ENCODE data around the gene ASXL2. TPM values are rescaled to one million over a fixed set of nuclear protein-coding genes. Genes with fewer than 3 reads are reported as not detected.

ASXL2 gene
- total RNA-seq, 1 donor: 22.0 TPM

DNA sequence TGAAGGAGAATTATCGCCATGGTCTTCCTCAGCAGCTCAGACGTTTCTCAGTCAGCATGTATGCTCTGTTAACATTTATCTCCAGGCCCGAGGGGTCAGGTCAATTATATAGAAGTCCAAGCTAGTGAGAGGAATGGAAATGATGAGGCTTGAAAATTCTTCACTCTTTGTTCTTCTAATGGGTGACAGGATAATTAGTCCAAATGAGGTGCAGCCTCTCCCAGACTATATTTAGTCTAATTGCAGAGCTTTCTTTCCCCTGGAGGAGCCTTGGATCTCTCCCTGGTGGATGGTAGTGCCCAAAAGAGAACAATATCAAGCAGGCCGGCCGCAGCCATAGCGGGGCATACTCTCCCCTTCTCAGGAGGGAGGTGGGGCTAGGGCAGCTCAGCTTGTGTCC, 153.5 kb downstream of the ASXL2 start:
- TF ChIP-seq, protein P1, sequence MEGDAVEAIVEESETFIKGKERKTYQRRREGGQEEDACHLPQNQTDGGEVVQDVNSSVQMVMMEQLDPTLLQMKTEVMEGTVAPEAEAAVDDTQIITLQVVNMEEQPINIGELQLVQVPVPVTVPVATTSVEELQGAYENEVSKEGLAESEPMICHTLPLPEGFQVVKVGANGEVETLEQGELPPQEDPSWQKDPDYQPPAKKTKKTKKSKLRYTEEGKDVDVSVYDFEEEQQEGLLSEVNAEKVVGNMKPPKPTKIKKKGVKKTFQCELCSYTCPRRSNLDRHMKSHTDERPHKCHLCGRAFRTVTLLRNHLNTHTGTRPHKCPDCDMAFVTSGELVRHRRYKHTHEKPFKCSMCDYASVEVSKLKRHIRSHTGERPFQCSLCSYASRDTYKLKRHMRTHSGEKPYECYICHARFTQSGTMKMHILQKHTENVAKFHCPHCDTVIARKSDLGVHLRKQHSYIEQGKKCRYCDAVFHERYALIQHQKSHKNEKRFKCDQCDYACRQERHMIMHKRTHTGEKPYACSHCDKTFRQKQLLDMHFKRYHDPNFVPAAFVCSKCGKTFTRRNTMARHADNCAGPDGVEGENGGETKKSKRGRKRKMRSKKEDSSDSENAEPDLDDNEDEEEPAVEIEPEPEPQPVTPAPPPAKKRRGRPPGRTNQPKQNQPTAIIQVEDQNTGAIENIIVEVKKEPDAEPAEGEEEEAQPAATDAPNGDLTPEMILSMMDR (IDR thresholded peaks at IDR 0.05; ENCODE audit: insufficient read depth, low read length): no peak
- H3K4me3 ChIP-seq (ENCODE audit: low read depth, low read length): no peak overlapping the region
- no peak for DNase-seq (ENCODE audit: low read depth)

DNA sequence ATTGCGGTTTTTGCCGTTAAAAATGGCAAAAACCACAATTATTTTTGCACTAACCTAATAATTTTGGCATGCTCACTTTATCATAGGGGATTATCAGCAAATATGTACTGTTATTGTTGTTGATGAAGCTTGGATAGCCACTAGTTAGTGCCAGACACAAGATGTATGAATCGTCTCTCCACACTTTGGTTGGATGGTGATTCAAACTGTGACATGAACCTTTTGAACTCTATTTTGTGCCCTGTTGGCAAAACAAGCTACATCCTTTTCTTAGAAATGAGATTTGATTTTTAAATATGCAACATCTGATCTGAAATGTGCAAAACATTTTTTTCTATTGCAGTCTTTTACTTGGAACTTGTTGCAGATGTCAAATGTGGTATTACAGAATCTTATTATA, 156.1 kb downstream of the ASXL2 start:
- TF ChIP-seq, protein P1 (IDR thresholded peaks at IDR 0.05; ENCODE audit: insufficient read depth, low read length): no peak
- DNase-seq (ENCODE audit: low read depth): no peak

DNA sequence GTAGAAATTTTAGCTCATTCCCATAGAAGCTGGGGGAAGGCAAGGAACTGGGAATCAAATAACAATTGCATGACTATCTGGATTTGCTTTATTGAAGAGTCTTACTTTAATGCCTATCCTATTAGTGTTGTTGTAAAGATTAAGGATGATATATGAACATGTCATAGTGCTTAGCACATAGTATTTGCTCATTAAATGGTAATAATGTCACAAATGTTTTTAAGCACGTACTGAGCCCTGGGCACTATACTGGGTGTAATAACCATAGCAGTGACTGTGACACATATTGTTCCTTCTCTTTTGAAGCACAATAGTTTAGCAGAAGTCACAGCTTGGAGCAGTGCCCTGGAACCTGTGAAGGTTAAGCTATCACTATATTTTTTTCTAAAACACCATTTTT, 157.7 kb downstream of the ASXL2 start:
- TF ChIP-seq, protein P1 (IDR thresholded peaks at IDR 0.05; ENCODE audit: insufficient read depth, low read length): no peak

More for the DNA sequence above, 156.1 kb downstream of the ASXL2 start:
- no peak overlapping the region for H3K4me3 ChIP-seq (ENCODE audit: low read depth, low read length)

DNA sequence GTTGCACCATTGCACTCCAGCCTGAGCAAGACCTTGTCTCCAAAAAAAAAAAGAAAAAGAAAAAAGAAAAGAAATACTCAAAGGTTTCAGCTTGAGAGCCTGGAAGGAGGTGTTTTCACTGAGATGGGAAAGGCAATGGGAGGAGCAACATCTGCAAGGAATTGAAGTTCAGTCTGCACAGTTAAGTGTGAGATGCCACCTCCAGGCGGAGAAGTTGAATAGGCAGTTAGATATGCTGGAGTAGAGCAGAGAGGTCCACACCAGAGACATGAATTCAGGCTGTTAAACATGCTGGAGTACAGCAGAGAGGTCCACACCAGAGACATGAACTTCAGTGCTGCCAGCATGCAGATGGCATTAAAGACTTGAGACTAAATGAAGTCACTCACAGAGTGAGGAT, 163.5 kb downstream of the ASXL2 start:
- TF ChIP-seq, protein P1 (IDR thresholded peaks at IDR 0.05; ENCODE audit: insufficient read depth, low read length): no peak
- DNase-seq (ENCODE audit: low read depth): no peak
- no peak overlapping the region for H3K4me3 ChIP-seq (ENCODE audit: low read depth, low read length)

More for the DNA sequence above, 157.7 kb downstream of the ASXL2 start:
- DNase-seq (ENCODE audit: low read depth): no peak
- H3K4me3 ChIP-seq (ENCODE audit: low read depth, low read length): no peak overlapping the region

DNA sequence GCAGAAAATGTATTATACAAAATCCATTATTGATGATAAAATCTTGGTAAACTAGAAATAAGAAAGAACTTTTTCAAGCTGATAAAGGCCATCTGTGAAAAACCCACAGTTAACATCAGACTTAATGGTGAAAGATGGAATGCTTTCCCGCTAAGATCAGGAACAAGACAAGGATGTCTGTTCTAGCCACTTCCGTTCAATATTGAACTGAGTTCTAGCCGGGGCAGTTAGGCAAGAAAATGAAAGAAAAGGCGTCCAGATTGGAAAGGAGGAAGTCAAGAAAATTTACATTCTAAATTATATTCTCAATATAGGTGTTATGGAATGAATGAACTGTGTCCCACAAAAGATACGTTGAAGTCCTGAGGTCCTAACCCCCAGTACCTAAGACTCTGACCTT, 165.8 kb downstream of the ASXL2 start:
- H3K4me3 ChIP-seq (ENCODE audit: low read depth, low read length): no peak overlapping the region
- TF ChIP-seq, protein P1 (IDR thresholded peaks at IDR 0.05; ENCODE audit: insufficient read depth, low read length): no peak
- DNase-seq (ENCODE audit: low read depth): no peak

DNA sequence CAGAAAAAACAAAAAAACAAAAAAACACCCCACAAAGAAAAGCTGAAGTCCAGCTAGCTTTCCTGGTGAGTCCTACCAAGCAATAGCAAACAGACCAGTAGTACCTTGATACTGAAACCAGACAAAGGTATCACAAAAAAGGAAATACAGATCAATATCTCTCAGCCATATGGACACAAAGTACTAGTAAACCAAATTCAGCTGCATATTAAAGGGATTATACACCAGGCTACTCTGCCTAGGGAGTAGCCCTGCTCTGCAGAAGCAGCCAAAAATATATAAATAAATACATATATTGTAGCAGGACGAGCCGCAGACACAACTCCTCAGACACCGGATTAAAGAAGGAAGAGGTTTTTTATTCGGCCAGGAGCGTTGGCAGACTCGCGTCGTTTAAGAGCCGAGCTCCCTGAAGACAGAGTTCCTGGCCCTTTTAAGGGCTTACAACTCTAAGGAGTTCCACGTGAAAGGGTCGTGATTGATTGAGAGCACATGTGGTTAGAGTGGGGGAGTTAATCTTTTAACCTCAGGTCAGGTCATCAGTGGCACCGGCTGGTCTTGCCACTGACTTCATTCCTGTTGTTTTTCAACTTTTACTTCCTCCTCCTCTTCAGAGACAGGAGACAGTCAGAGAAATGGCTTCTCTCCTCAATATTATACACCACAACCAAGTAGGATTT, 166.5 kb downstream of the ASXL2 start:
- H3K4me3 ChIP-seq (ENCODE audit: low read depth, low read length): no peak overlapping the region
- TF ChIP-seq, protein P1 (IDR thresholded peaks at IDR 0.05; ENCODE audit: insufficient read depth, low read length): no peak
- no peak for DNase-seq (ENCODE audit: low read depth)

DNA sequence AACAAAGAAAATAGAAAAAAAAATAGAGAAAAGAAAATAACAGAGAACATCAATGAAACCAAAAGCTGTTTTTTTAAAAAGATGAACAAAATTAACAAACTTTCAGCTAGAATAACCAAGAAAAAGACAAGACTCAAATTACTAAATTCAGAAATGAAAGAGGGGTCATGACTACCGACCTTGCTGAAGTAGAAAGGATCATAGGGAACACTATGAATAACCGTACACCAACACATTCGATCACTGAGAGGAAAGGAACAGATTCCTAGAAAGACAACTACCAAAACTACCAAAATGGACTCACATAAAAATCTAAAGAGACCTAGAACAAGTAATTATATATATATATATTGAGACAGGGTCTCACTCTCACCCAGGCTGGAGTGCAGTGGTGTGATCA, 167.5 kb downstream of the ASXL2 start:
- no peak for DNase-seq (ENCODE audit: low read depth)
- no peak overlapping the region for H3K4me3 ChIP-seq (ENCODE audit: low read depth, low read length)
- TF ChIP-seq, protein P1 (IDR thresholded peaks at IDR 0.05; ENCODE audit: insufficient read depth, low read length): no peak
